A673 (cell line): ENCODE results near the gene DGKA. TPM values are rescaled to one million over a fixed set of nuclear protein-coding genes. Genes with fewer than 3 reads are reported as not detected.

ENCODE experiments used
- BruUV-seq: library from RNA; stranded (reverse); fragments of 400-500 nt; replicated peaks from 2 replicates; lab custom pipeline; 2021; lab: Mats Ljungman, UMichigan
- CTCF ChIA-PET: fragments of 300-600 bp; sonication (Branson Sonifier 250); formaldehyde crosslinking; loops from one replicate; lab custom pipeline; 2022; ENCODE audit warnings: antibody characterized with exemption; lab: Charles Lee
- POLR2A ChIA-PET: fragments of 300-600 bp; sonication (Branson Sonifier 250); formaldehyde crosslinking; loops from one replicate; lab custom pipeline; 2022; ENCODE audit warnings: antibody characterized with exemption; ENCODE audit not compliant: low non-redundant PET; lab: Charles Lee
- DNase-seq: peaks from one replicate; pipeline ENCODE4 v3.0.0-alpha.2; 2015; ENCODE audit warnings: low spot score
- H3K27ac ChIP-seq: fragments of 200-600 bp; sonication (generic); 2 replicates; pipeline ENCODE4 v1.5.1; 2016; ENCODE audit warnings: mixed run types, low read depth, mild to moderate bottlenecking, mixed read lengths, antibody characterized with exemption, low read length; ENCODE audit not compliant: poor library complexity, severe bottlenecking
- H3K27me3 ChIP-seq: fragments of 200-600 bp; sonication (generic); replicated peaks from 2 replicates; pipeline ENCODE4 v1.6.1; 2017; ENCODE audit warnings: mixed run types, low read depth, mild to moderate bottlenecking, mixed read lengths, antibody characterized with exemption, low read length; ENCODE audit not compliant: insufficient read depth, poor library complexity
- H3K36me3 ChIP-seq: fragments of 200-600 bp; sonication (generic); 2 replicates; pipeline ENCODE4 v1.6.1; 2016; ENCODE audit warnings: mixed run types, mild to moderate bottlenecking, mixed read lengths, antibody characterized with exemption, low read length; ENCODE audit not compliant: insufficient read depth, poor library complexity, severe bottlenecking
- H3K4me1 ChIP-seq: fragments of 200-600 bp; sonication (generic); 2 replicates; pipeline ENCODE4 v1.6.1; 2017; ENCODE audit warnings: mixed run types, mild to moderate bottlenecking, mixed read lengths, antibody characterized with exemption, low read length; ENCODE audit not compliant: insufficient read depth, poor library complexity, severe bottlenecking
- H3K4me3 ChIP-seq: fragments of 200-600 bp; sonication (generic); 2 replicates; pipeline ENCODE4 v1.5.1; 2016; ENCODE audit warnings: low read depth, mixed run types, mild to moderate bottlenecking, mixed read lengths, low read length; ENCODE audit not compliant: poor library complexity, severe bottlenecking
- H3K9me3 ChIP-seq: fragments of 200-600 bp; sonication (generic); 2 replicates; pipeline ENCODE4 v1.6.1; 2016; ENCODE audit warnings: mixed run types, low read depth, mild to moderate bottlenecking, mixed read lengths, antibody characterized with exemption, low read length; ENCODE audit not compliant: poor library complexity, severe bottlenecking
- CTCF ChIP-seq: fragments of 300-800, 200-600 bp; sonication (generic); conservative IDR thresholded peaks from 2 replicates; pipeline ENCODE4 v1.5.1; 2017; ENCODE audit warnings: low read depth, mild to moderate bottlenecking, antibody characterized with exemption, low read length, moderate library complexity, mixed read lengths
- EZH2 ChIP-seq: fragments of 200-600 bp; sonication (generic); IDR thresholded peaks from 2 replicates; pipeline ENCODE4 v1.6.1; 2017; ENCODE audit warnings: borderline replicate concordance, low read depth, mild to moderate bottlenecking, mixed read lengths, antibody characterized with exemption, low read length; ENCODE audit not compliant: poor library complexity, severe bottlenecking
- intact Hi-C: fragments of 100-400 bp; cut with micrococcal nuclease; formaldehyde crosslinking; loops from one replicate; pipeline ENCODE4 v1.10.0; 2022; ENCODE audit not compliant: unreplicated experiment
- total RNA-seq: library from RNA; stranded (reverse); gene quantifications from 2 replicates; pipeline ENCODE4 v1.2.3, GENCODE V29; 2021

DGKA gene
- total RNA-seq, 1 experiment from 2014 or later, result 10.1 TPM

GRCh38 chr12:55893723-55894122 lies 37.2 kb upstream of the DGKA start:
- Histone ChIP-seq H3K27me3 (no peaks in the 10 kb centered on the region), H3K4me1 (no peaks in the 10 kb centered on the region), H3K27ac (no peak overlapping the region), H3K4me3 (no peak overlapping the region), H3K36me3 (no peaks in the 10 kb centered on the region), H3K9me3 (no peaks in the 10 kb centered on the region)
- ChIA-PET POLR2A (no interaction called here), CTCF (no interaction called here)
- intact Hi-C loops, result no loop called here
- no peak for DNase-seq
- no peak for TF ChIP-seq CTCF
- no peak for TF ChIP-seq EZH2
- no TSS peak for BruUV-seq

GRCh38 chr12:55899082-55899481 lies 31.9 kb upstream of the DGKA start:
- intact Hi-C loops, result no loop called here
- no peaks in the 10 kb centered on the region for H3K27me3 ChIP-seq
- H3K36me3 ChIP-seq, result no peaks in the 10 kb centered on the region
- DNase-seq, result no peak
- CTCF ChIA-PET, result no interaction called here
- no peaks in the 10 kb centered on the region for H3K9me3 ChIP-seq
- no peaks in the 10 kb centered on the region for H3K4me1 ChIP-seq
- TF ChIP-seq CTCF (no peak), EZH2 (no peak)
- POLR2A ChIA-PET, result no interaction called here
- BruUV-seq, result TSS peak; percentile 20
- no peak overlapping the region for H3K27ac ChIP-seq
- no peak overlapping the region for H3K4me3 ChIP-seq

GRCh38 chr12:55901881-55902490 lies 29.0 kb upstream of the DGKA start:
- no peaks in the 10 kb centered on the region for H3K9me3 ChIP-seq
- H3K27ac ChIP-seq, result no peak overlapping the region
- H3K36me3 ChIP-seq, result no peaks in the 10 kb centered on the region
- ChIA-PET POLR2A (no interaction called here), CTCF (interaction anchor here (0.6 kb wide), 1 partner anchor 35 kb away, joined by 8 read pairs; no protein-coding TSS in a partner anchor)
- no peak for TF ChIP-seq EZH2
- H3K27me3 ChIP-seq, result no peaks in the 10 kb centered on the region
- no peak overlapping the region for H3K4me3 ChIP-seq
- no peak for DNase-seq
- no peaks in the 10 kb centered on the region for H3K4me1 ChIP-seq
- BruUV-seq, result no TSS peak
- intact Hi-C loops, result no loop called here

- no peak for TF ChIP-seq EZH2
- no peak for TF ChIP-seq CTCF
- Histone ChIP-seq H3K9me3 (no peaks in the 10 kb centered on the region), H3K4me1 (no peaks in the 10 kb centered on the region), H3K36me3 (no peaks in the 10 kb centered on the region), H3K4me3 (no peak overlapping the region), H3K27ac (no peak overlapping the region), H3K27me3 (no peaks in the 10 kb centered on the region)
- BruUV-seq, result no TSS peak
- intact Hi-C loops, result no loop called here
- ChIA-PET CTCF (no interaction called here), POLR2A (no interaction called here)
- DNase-seq, result no peak
These were observed 24.9 kb upstream of the DGKA start for GRCh38 chr12:55906056-55906455.
